CD14-positive monocyte (primary cell): Measurements from ENCODE around the gene MUC3A. TPM values are rescaled to one million over a fixed set of nuclear protein-coding genes. Genes with fewer than 3 reads are reported as not detected.
A peak's percentile ranks its signal among the peaks of the same experiment; 100 is the strongest.

ENCODE experiments used
- DNase-seq, 3 donors: peaks; one replicate each; pipeline ENCODE4 v3.0.0-alpha.2; 2011 to 2022
- H2AFZ ChIP-seq: 2 replicates; pipeline ENCODE4 v1.6.0; 2012; ENCODE audit warnings: mild to moderate bottlenecking, low read depth, low read length, inconsistent platforms; ENCODE audit not compliant: insufficient read depth, poor library complexity, severe bottlenecking
- H3K27ac ChIP-seq, 2 donors: 1 replicate in 1 of 2; 2 replicates in 1 of 2; pipeline ENCODE4 v1.5.1; 2012 to 2013; ENCODE audit warnings: low read length in 2 of 2, control low read depth in 1 of 2, inconsistent platforms in 1 of 2, low read depth in 1 of 2, mild to moderate bottlenecking in 1 of 2
- H3K27me3 ChIP-seq, 2 donors: one replicate each; pipeline versions ENCODE4 v1.6.0 to v1.6.1; 2011 to 2013; ENCODE audit warnings: low read length in 2 of 2; ENCODE audit not compliant: control insufficient read depth in 2 of 2, insufficient read depth in 2 of 2
- H3K36me3 ChIP-seq, 2 donors: replicated peaks in 1 of 2; 1 replicate in 1 of 2; 2 replicates in 1 of 2; pipeline versions ENCODE4 v1.5.1 to v1.6.1; 2012 to 2013; ENCODE audit warnings: low read length in 2 of 2, control low read depth in 1 of 2, inconsistent platforms in 1 of 2, mild to moderate bottlenecking in 1 of 2; ENCODE audit not compliant: insufficient read depth in 2 of 2, control insufficient read depth in 1 of 2
- H3K4me1 ChIP-seq, 2 donors: 1 replicate in 1 of 2; 2 replicates in 1 of 2; pipeline versions ENCODE4 v1.5.1 to v1.6.1; 2012 to 2013; ENCODE audit warnings: low read length in 2 of 2, control low read depth in 1 of 2, inconsistent platforms in 1 of 2, mild to moderate bottlenecking in 1 of 2, moderate library complexity in 1 of 2; ENCODE audit not compliant: insufficient read depth in 2 of 2, control insufficient read depth in 1 of 2
- H3K4me2 ChIP-seq: replicated peaks from 2 replicates; pipeline ENCODE3; 2012; ENCODE audit warnings: low read length, moderate library complexity, mild to moderate bottlenecking; ENCODE audit not compliant: poor library complexity, severe bottlenecking; ENCODE audit errors: extremely low read depth
- H3K4me3 ChIP-seq, 3 experiments: fragments of 200-600 bp in 1 of 3; sonication (generic) in 1 of 3; replicated peaks in 1 of 3; 1 replicate in 2 of 3; 2 replicates in 1 of 3; pipeline ENCODE4 v1.5.1; 2011 to 2013; ENCODE audit warnings: low read length in 3 of 3, mild to moderate bottlenecking in 3 of 3, control low read depth in 2 of 3, low read depth in 2 of 3, inconsistent platforms in 1 of 3, moderate library complexity in 1 of 3
- H3K79me2 ChIP-seq: 2 replicates; pipeline ENCODE4 v1.6.0; 2012; ENCODE audit warnings: mild to moderate bottlenecking, control low read depth, inconsistent platforms, low read length, moderate library complexity; ENCODE audit not compliant: insufficient read depth
- H3K9ac ChIP-seq: 2 replicates; pipeline ENCODE4 v1.6.0; 2017; ENCODE audit warnings: low read length, mild to moderate bottlenecking; ENCODE audit not compliant: insufficient read depth, poor library complexity, severe bottlenecking
- H3K9me3 ChIP-seq, 2 donors: replicated peaks in 1 of 2; 1 replicate in 1 of 2; 2 replicates in 1 of 2; pipeline versions ENCODE4 v1.5.1 to v1.6.1; 2012 to 2013; ENCODE audit warnings: low read length in 2 of 2, control low read depth in 1 of 2; ENCODE audit not compliant: control insufficient read depth in 1 of 2, insufficient read depth in 1 of 2
- H4K20me1 ChIP-seq: 2 replicates; pipeline ENCODE4 v1.6.0; 2012; ENCODE audit warnings: mild to moderate bottlenecking, low read length, control low read depth, moderate library complexity; ENCODE audit not compliant: insufficient read depth
- H3K27ac Mint-ChIP-seq, 7 donors: one replicate each; pipeline ENCODE4 v1.8.0; 2020; ENCODE audit warnings: mild to moderate bottlenecking in 7 of 7, mixed read lengths in 7 of 7, moderate library complexity in 6 of 7, inconsistent platforms in 2 of 7
- H3K27me3 Mint-ChIP-seq, 3 donors: one replicate each; pipeline ENCODE4 v1.8.0; 2021 to 2022; ENCODE audit warnings: low read depth in 3 of 3, mild to moderate bottlenecking in 3 of 3, mixed read lengths in 3 of 3, moderate library complexity in 3 of 3, inconsistent platforms in 1 of 3
- H3K36me3 Mint-ChIP-seq, 2 donors: one replicate each; pipeline ENCODE4 v1.8.0; 2020; ENCODE audit warnings: mixed read lengths in 2 of 2, inconsistent platforms in 1 of 2, mild to moderate bottlenecking in 1 of 2
- H3K4me1 Mint-ChIP-seq: one replicate; pipeline ENCODE4 v1.8.0; 2020; ENCODE audit warnings: mild to moderate bottlenecking, mixed read lengths
- H3K4me3 Mint-ChIP-seq, 2 donors: one replicate each; pipeline ENCODE4 v1.8.0; 2020; ENCODE audit warnings: mild to moderate bottlenecking in 2 of 2, mixed read lengths in 2 of 2, moderate library complexity in 1 of 2
- H3K9me3 Mint-ChIP-seq, 7 donors: one replicate each; pipeline ENCODE4 v1.8.0; 2020 to 2022; ENCODE audit warnings: mixed read lengths in 7 of 7, mild to moderate bottlenecking in 6 of 7, moderate library complexity in 6 of 7, inconsistent platforms in 2 of 7
- WGBS: methylation state at CpG from one replicate; pipeline ENCODE4 v1.1.5; 2013; ENCODE audit warnings: missing lambda C conversion rate; ENCODE audit not compliant: insufficient coverage; 5-methylcytosine and 5-hydroxymethylcytosine counted together
- intact Hi-C, 2 donors: fragments of 100-400 bp; cut with micrococcal nuclease; formaldehyde crosslinking; loops; one replicate each; pipeline versions ENCODE4 v1.15.0 to v1.15.1; 2023
- polyA plus RNA-seq, 3 donors: library from polyadenylated mRNA; depleted of rRNA in 1 of 3; unstranded in 2 of 3; stranded (reverse) in 1 of 3; fragments of 300-500 nt in 2 of 3; fragments of >200 nt in 1 of 3; fragmentation: Illumina TruSeq in 2 of 3; gene quantifications; 1 replicate in 2 of 3; 2 replicates in 1 of 3; pipeline ENCODE4 v1.2.3, GENCODE V29; 2012 to 2021
- TF ChIP-seq, protein P1 (sequence below): fragments of 200-600 bp; IDR thresholded peaks from one replicate; pipeline ENCODE4 v1.8.0; 2022; ENCODE audit warnings: antibody characterized with exemption, mild to moderate bottlenecking

MUC3A gene
- polyA plus RNA-seq, 3 donors, result not detected

DNA sequence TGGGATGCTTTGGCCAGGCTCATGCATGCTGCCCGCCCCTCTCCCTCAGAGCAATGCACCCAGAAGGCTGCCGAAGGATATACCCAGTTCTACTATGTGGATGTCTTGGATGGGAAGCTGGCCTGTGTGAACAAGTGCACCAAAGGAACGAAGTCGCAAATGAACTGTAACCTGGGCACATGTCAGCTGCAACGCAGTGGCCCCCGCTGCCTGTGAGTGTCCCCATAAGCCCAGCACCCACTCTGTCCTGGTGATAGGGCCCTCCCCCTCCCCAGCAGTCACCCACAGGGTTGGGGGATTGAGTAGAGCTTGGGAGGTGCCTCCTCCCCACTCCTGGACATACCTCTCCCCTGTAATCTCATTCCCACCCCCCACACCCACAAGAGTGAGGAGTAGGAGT, 63.6 kb downstream of the MUC3A start:
- H3K9me3 ChIP-seq, result no peaks in the 10 kb centered on the region
- no peak overlapping the region for H2AFZ ChIP-seq
- Mint-ChIP-seq H3K27ac (no peak overlapping the region), H3K9me3 (peaks cover 0 to 7% (median 0%) of the 10 kb centered on the region in 7 donors), H3K36me3 (no peaks in the 10 kb centered on the region), H3K4me3 (no peak overlapping the region), H3K4me1 (peaks cover 9% of the 10 kb centered on the region), H3K27me3 (peaks cover 19 to 36% (median 26%) of the 10 kb centered on the region in 3 donors)
- intact Hi-C loops, result no loop called here
- no peak overlapping the region for H3K9ac ChIP-seq
- H3K4me2 ChIP-seq, result no peak overlapping the region
- no peak for DNase-seq
- H3K79me2 ChIP-seq, result no peaks in the 10 kb centered on the region
- TF ChIP-seq, protein P1, sequence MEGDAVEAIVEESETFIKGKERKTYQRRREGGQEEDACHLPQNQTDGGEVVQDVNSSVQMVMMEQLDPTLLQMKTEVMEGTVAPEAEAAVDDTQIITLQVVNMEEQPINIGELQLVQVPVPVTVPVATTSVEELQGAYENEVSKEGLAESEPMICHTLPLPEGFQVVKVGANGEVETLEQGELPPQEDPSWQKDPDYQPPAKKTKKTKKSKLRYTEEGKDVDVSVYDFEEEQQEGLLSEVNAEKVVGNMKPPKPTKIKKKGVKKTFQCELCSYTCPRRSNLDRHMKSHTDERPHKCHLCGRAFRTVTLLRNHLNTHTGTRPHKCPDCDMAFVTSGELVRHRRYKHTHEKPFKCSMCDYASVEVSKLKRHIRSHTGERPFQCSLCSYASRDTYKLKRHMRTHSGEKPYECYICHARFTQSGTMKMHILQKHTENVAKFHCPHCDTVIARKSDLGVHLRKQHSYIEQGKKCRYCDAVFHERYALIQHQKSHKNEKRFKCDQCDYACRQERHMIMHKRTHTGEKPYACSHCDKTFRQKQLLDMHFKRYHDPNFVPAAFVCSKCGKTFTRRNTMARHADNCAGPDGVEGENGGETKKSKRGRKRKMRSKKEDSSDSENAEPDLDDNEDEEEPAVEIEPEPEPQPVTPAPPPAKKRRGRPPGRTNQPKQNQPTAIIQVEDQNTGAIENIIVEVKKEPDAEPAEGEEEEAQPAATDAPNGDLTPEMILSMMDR, result no peak
- no peaks in the 10 kb centered on the region for H4K20me1 ChIP-seq
- no peak overlapping the region for H3K4me3 ChIP-seq
- peaks cover 10 to 13% of the 10 kb centered on the region in 2 donors for H3K4me1 ChIP-seq
- no peak overlapping the region for H3K27ac ChIP-seq
- H3K27me3 ChIP-seq, result peaks cover 0 to 18% of the 10 kb centered on the region in 2 donors
- WGBS, result 95% methylated on average over 2 of the region's 6 CpGs
- no peaks in the 10 kb centered on the region for H3K36me3 ChIP-seq

- intact Hi-C loops, result no loop called here
These were observed 66.3 kb downstream of the MUC3A start for GRCh38 chr7:101015626-101016025.

More at GRCh38 chr7:101015626-101016025, 66.3 kb downstream of the MUC3A start:
- H3K4me1 Mint-ChIP-seq, result peaks cover 9% of the 10 kb centered on the region
- peak overlapping the region in 1 of 2 donors; percentile 51 for H3K4me3 Mint-ChIP-seq
- H3K27ac Mint-ChIP-seq, result peak overlapping the region in 1 of 7 donors; percentile 42
- Histone ChIP-seq H3K4me1 (peaks cover 10 to 13% of the 10 kb centered on the region in 2 donors), H3K36me3 (no peaks in the 10 kb centered on the region), H3K79me2 (no peaks in the 10 kb centered on the region), H3K9ac (no peak overlapping the region), H4K20me1 (no peaks in the 10 kb centered on the region), H3K27ac (no peak overlapping the region), H3K4me2 (no peak overlapping the region), H3K9me3 (no peaks in the 10 kb centered on the region), H3K27me3 (peaks cover 0 to 23% of the 10 kb centered on the region in 2 donors), H2AFZ (no peak overlapping the region), H3K4me3 (no peak overlapping the region)
- peaks cover 16 to 42% (median 21%) of the 10 kb centered on the region in 3 donors for H3K27me3 Mint-ChIP-seq
- TF ChIP-seq, protein P1, result no peak
- DNase-seq, result no peak
- H3K9me3 Mint-ChIP-seq, result peaks cover 0 to 7% (median 0%) of the 10 kb centered on the region in 7 donors
- WGBS, result 74% methylated on average over 7 of the region's 8 CpGs
- H3K36me3 Mint-ChIP-seq, result no peaks in the 10 kb centered on the region
